PFSK-1 (cell line): ENCODE results near the gene NEDD4L.

Experiments used
- FOXP2 ChIP-seq: optimal IDR thresholded peaks from 2 replicates; pipeline ENCODE3; 2011; ENCODE audit warnings: borderline replicate concordance, control low read depth, inconsistent platforms; ENCODE audit not compliant: insufficient read depth; ENCODE audit errors: extremely low read length, extremely low read depth
- POLR2AphosphoS5 ChIP-seq: IDR thresholded peaks from 2 replicates; pipeline ENCODE4 v1.6.1; 2012; ENCODE audit warnings: low read depth, mild to moderate bottlenecking, control low read depth, low read length, moderate library complexity
- SIN3A ChIP-seq: IDR thresholded peaks from 2 replicates; pipeline ENCODE4 v1.6.1; 2012; ENCODE audit warnings: mild to moderate bottlenecking, low read length, moderate library complexity, borderline replicate concordance; ENCODE audit not compliant: insufficient read depth
- TAF1 ChIP-seq: IDR thresholded peaks from 2 replicates; pipeline ENCODE4 v1.6.1; 2012; ENCODE audit warnings: low read length, control low read depth, borderline replicate concordance; ENCODE audit not compliant: insufficient read depth
- TF ChIP-seq, protein P1 (sequence below), 2 experiments: IDR thresholded peaks; 2 replicates each; pipeline versions ENCODE4 v1.6.1 to v1.8.0; 2011 to 2012; ENCODE audit warnings: low read depth in 2 of 2, low read length in 2 of 2, control low read depth in 1 of 2, inconsistent platforms in 1 of 2, mild to moderate bottlenecking in 1 of 2, moderate library complexity in 1 of 2; ENCODE audit not compliant: insufficient read depth in 1 of 2

NEDD4L gene

DNA sequence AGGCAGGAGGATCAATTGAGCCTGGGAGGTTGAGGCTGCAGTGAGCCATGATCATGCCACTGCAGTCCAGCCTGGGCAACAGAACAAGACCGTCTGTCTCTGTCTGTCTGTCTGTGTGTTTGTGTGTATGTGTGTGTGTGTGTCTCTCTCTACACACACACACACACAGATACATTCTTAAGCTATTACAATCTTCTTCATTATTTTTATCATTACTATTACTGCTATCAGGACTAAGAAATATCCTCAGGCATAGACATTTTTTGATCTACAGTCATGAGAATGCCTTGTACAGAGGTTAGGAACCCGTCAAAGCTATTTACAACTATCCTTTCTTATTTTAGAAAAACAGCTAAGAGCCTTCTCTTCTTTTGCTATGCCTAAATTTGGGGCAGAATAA lies 207.4 kb downstream of the NEDD4L start:
- TF ChIP-seq POLR2AphosphoS5 (no peak), FOXP2 (no peak), TAF1 (no peak), SIN3A (no peak)
- TF ChIP-seq, protein P1, sequence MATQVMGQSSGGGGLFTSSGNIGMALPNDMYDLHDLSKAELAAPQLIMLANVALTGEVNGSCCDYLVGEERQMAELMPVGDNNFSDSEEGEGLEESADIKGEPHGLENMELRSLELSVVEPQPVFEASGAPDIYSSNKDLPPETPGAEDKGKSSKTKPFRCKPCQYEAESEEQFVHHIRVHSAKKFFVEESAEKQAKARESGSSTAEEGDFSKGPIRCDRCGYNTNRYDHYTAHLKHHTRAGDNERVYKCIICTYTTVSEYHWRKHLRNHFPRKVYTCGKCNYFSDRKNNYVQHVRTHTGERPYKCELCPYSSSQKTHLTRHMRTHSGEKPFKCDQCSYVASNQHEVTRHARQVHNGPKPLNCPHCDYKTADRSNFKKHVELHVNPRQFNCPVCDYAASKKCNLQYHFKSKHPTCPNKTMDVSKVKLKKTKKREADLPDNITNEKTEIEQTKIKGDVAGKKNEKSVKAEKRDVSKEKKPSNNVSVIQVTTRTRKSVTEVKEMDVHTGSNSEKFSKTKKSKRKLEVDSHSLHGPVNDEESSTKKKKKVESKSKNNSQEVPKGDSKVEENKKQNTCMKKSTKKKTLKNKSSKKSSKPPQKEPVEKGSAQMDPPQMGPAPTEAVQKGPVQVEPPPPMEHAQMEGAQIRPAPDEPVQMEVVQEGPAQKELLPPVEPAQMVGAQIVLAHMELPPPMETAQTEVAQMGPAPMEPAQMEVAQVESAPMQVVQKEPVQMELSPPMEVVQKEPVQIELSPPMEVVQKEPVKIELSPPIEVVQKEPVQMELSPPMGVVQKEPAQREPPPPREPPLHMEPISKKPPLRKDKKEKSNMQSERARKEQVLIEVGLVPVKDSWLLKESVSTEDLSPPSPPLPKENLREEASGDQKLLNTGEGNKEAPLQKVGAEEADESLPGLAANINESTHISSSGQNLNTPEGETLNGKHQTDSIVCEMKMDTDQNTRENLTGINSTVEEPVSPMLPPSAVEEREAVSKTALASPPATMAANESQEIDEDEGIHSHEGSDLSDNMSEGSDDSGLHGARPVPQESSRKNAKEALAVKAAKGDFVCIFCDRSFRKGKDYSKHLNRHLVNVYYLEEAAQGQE (IDR thresholded peaks at IDR 0.05; ENCODE audit: insufficient read depth in 1 of 2, low read depth in 2 of 2, low read length in 2 of 2): no peak

DNA sequence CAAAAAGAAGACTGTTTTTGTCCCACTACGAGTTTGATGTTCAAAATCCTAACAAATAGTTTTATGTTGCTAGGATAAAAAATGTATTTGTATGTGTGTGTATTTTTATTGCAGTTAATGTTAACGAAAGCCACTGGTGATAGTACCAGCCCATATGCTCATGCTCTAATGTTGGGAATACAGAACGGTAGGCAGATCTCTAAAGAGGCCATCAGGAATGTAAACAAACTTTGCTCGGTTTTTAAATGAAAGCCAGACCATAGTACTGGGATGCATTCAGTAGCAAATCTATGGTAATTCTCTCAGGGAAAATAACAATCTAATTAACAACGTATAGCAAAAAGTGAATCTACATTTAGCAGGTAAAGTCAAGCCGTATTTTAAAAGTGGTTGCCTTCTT lies 208.1 kb downstream of the NEDD4L start:
- TF ChIP-seq SIN3A (no peak), TAF1 (no peak), POLR2AphosphoS5 (no peak), FOXP2 (no peak)
- TF ChIP-seq, protein P1 (IDR thresholded peaks at IDR 0.05; ENCODE audit: insufficient read depth in 1 of 2, low read depth in 2 of 2, low read length in 2 of 2): no peak

DNA sequence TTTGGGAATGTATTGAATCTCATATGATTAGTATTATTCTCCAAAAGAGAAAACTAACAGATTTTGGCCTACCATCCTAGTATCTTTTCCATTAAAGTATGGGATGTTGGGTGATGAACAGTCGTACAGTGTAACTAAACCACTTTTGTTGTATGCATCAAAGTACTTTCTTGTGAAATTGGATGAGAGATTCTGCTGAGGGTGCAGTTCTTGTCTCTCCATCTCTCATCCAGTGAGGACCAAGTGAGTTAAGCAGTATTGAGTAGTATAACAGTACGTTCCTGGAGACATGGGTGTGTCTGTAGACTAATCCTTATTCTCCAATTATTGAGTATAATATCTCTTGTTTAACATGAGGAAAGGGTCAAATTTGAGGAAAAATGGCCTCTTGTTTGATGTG lies 209.3 kb downstream of the NEDD4L start:
- no peak for TF ChIP-seq TAF1
- TF ChIP-seq, protein P1 (IDR thresholded peaks at IDR 0.05; ENCODE audit: insufficient read depth in 1 of 2, low read depth in 2 of 2, low read length in 2 of 2): no peak
- no peak for TF ChIP-seq FOXP2

DNA sequence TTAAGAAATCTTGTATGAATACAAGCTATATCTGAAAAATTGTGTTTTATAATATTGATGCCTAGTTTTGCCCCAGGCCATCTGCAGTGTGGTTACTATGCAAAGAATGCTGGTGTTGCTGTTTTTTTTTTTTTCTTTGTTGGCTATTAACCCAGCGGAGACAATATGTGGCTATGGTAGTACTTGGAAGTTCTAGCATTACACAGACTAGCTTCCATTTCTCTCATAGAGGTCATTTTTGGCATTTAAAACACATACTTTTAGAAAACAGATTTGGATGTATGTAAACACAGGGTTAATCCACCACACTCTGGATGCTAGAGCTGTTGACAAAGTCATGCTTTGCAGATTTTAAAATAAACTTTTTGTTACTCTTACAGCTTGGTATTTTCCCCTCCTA lies 209.8 kb downstream of the NEDD4L start:
- TF ChIP-seq, protein P1 (IDR thresholded peaks at IDR 0.05; ENCODE audit: insufficient read depth in 1 of 2, low read depth in 2 of 2, low read length in 2 of 2): no peak
- TF ChIP-seq FOXP2: no peak
- no peak for TF ChIP-seq POLR2AphosphoS5
- no peak for TF ChIP-seq TAF1
- no peak for TF ChIP-seq SIN3A

DNA sequence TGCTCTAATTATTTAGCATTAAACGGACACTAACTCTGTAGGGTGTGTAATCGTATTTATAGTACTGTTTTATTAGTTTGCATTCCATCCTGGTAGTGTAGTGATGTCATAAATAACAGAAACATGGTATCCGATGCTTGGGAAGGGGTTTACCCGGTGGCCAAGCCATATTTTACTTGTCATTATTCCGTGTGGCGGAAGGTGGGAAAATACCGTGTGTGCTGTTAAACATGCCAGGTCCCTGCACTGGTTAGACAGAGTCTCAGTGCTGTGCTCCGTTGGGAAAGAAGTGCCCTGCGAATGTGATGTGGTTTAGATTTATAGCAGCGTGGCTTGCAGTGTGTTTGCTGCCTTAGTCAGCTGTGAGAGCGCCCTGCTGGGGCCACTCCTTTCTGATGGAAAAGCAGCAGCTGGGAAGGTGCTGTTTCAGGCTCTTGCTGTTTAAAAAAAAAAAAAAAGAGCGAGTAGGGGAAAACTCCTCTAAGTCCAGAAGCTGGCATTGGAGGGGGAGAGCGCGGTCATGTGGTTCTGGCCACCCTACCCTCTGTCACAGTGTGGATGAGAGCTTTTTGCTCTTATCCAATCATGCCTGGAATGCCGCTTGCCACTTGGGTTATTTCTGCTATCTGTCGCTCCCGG lies 211.0 kb downstream of the NEDD4L start:
- TF ChIP-seq POLR2AphosphoS5 (no peak), TAF1 (no peak), FOXP2 (no peak), SIN3A (no peak)
- TF ChIP-seq, protein P1 (IDR thresholded peaks at IDR 0.05; ENCODE audit: insufficient read depth in 1 of 2, low read depth in 2 of 2, low read length in 2 of 2): no peak
